Endothelial cell (in vitro differentiated cells): Measurements from ENCODE around the gene IGF2BP3. TPM values are rescaled to one million over a fixed set of nuclear protein-coding genes. Genes with fewer than 3 reads are reported as not detected.
A peak's percentile ranks its signal among the peaks of the same experiment; 100 is the strongest.
"Not testable (repeated sequence)": the region's sequence is repeated elsewhere in the genome, so short reads cannot be mapped to it uniquely, and the experiment has no call there.

Source experiments
- DNase-seq: peaks from one replicate; pipeline ENCODE4 v3.0.0; 2021; ENCODE audit warnings: low spot score
- H3K27ac Mint-ChIP-seq: one replicate; pipeline ENCODE4 v1.8.0; 2021; ENCODE audit warnings: mixed read lengths, inconsistent platforms; ENCODE audit not compliant: unreplicated experiment
- H3K27me3 Mint-ChIP-seq: one replicate; pipeline ENCODE4 v1.8.0; 2021; ENCODE audit warnings: mild to moderate bottlenecking, moderate library complexity, mixed read lengths, inconsistent platforms; ENCODE audit not compliant: unreplicated experiment
- H3K36me3 Mint-ChIP-seq: one replicate; pipeline ENCODE4 v1.8.0; 2021; ENCODE audit warnings: mild to moderate bottlenecking, low read depth, mixed read lengths, inconsistent platforms; ENCODE audit not compliant: unreplicated experiment
- H3K4me1 Mint-ChIP-seq: one replicate; pipeline ENCODE4 v1.8.0; 2021; ENCODE audit warnings: mild to moderate bottlenecking, mixed read lengths, inconsistent platforms; ENCODE audit not compliant: unreplicated experiment
- H3K4me3 Mint-ChIP-seq: one replicate; pipeline ENCODE4 v1.8.0; 2021; ENCODE audit warnings: mild to moderate bottlenecking, mixed read lengths, inconsistent platforms; ENCODE audit not compliant: unreplicated experiment
- H3K9me3 Mint-ChIP-seq: one replicate; pipeline ENCODE4 v1.8.0; 2021; ENCODE audit warnings: mixed read lengths, inconsistent platforms; ENCODE audit not compliant: unreplicated experiment
- CTCF ChIP-seq: fragments of 200-600 bp; sonication (generic); IDR thresholded peaks from one replicate; pipeline ENCODE4 v1.5.0; 2021; ENCODE audit warnings: antibody characterized with exemption; ENCODE audit not compliant: unreplicated experiment
- total RNA-seq: library from RNA; stranded (reverse); fragmentation: NEBNext Ultra II Directional; extraction: Animal tissue kit (Norgen Biotek cat#: 25700); gene quantifications from one replicate; pipeline ENCODE4 v1.2.1, GENCODE V29; 2021; ENCODE audit not compliant: unreplicated experiment

Gene IGF2BP3
- total RNA-seq, 1 donor from 2014 or later, result 92.8 TPM

GRCh38 chr7:23418046-23418445 lies 52.2 kb downstream of the IGF2BP3 start:
- peak overlapping the region; percentile 62 for H3K27ac Mint-ChIP-seq
- H3K9me3 Mint-ChIP-seq, result no peaks in the 10 kb centered on the region
- peaks cover 5% of the 10 kb centered on the region for H3K27me3 Mint-ChIP-seq
- DNase-seq, result no peak
- peaks cover 37% of the 10 kb centered on the region for H3K4me1 Mint-ChIP-seq
- TF ChIP-seq CTCF, result no peak
- H3K36me3 Mint-ChIP-seq, result peaks cover 21% of the 10 kb centered on the region
- no peak overlapping the region for H3K4me3 Mint-ChIP-seq

GRCh38 chr7:23415198-23415597 lies 55.1 kb downstream of the IGF2BP3 start:
- Mint-ChIP-seq H3K4me3 (peak overlapping the region; percentile 84), H3K27me3 (peaks cover 4% of the 10 kb centered on the region), H3K27ac (peak overlapping the region; percentile 50), H3K9me3 (no peaks in the 10 kb centered on the region), H3K4me1 (peaks cover 31% of the 10 kb centered on the region), H3K36me3 (peaks cover 37% of the 10 kb centered on the region)
- no peak for TF ChIP-seq CTCF
- no peak for DNase-seq

GRCh38 chr7:23410446-23411183 lies 59.7 kb downstream of the IGF2BP3 start:
- H3K9me3 Mint-ChIP-seq, result no peaks in the 10 kb centered on the region
- H3K4me1 Mint-ChIP-seq, result peaks cover 8% of the 10 kb centered on the region
- no peak overlapping the region for H3K27ac Mint-ChIP-seq
- H3K36me3 Mint-ChIP-seq, result peaks cover 64% of the 10 kb centered on the region
- H3K27me3 Mint-ChIP-seq, result peaks cover 4% of the 10 kb centered on the region
- no peak for TF ChIP-seq CTCF
- no peak for DNase-seq
- peak overlapping the region; percentile 42 for H3K4me3 Mint-ChIP-seq

- peaks cover 45% of the 10 kb centered on the region for H3K36me3 Mint-ChIP-seq
- H3K27me3 Mint-ChIP-seq, H3K9me3 Mint-ChIP-seq, H3K27ac Mint-ChIP-seq, H3K4me3 Mint-ChIP-seq, H3K4me1 Mint-ChIP-seq, DNase-seq: not testable (repeated sequence)
These were observed 63.7 kb downstream of the IGF2BP3 start for GRCh38 chr7:23406564-23406963.

GRCh38 chr7:23405240-23405618 lies 65.1 kb downstream of the IGF2BP3 start:
- TF ChIP-seq CTCF, result no peak
- H3K27me3 Mint-ChIP-seq, result no peaks in the 10 kb centered on the region
- DNase-seq, result no peak
- H3K4me3 Mint-ChIP-seq, result no peak overlapping the region
- H3K4me1 Mint-ChIP-seq, result no peaks in the 10 kb centered on the region
- H3K36me3 Mint-ChIP-seq, result peaks cover 38% of the 10 kb centered on the region
- peak overlapping the region; percentile 58 for H3K27ac Mint-ChIP-seq
- no peaks in the 10 kb centered on the region for H3K9me3 Mint-ChIP-seq
